Right kidney (tissue), 1 donor: ENCODE data around the gene GADD45G.

Source experiments
- DNase-seq: peaks from one replicate; pipeline ENCODE4 v3.0.0-alpha.2; 2016

GADD45G gene

GRCh38 chr9:89608641-89609335, 4.0 kb downstream of the GADD45G start:
- DNase-seq = no peak

GRCh38 chr9:89609426-89610006, 4.7 kb downstream of the GADD45G start:
- DNase-seq = no peak

GRCh38 chr9:89610391-89610925, 5.6 kb downstream of the GADD45G start:
- DNase-seq = no peak

- DNase-seq = no peak
These were observed 6.6 kb downstream of the GADD45G start for GRCh38 chr9:89611425-89611824.

GRCh38 chr9:89612566-89613278, 7.9 kb downstream of the GADD45G start:
- DNase-seq = no peak

GRCh38 chr9:89613912-89614892, 9.4 kb downstream of the GADD45G start:
- DNase-seq = no peak

GRCh38 chr9:89615661-89616060, 10.8 kb downstream of the GADD45G start:
- DNase-seq = no peak

- no peak for DNase-seq
These were observed 11.6 kb downstream of the GADD45G start for GRCh38 chr9:89616411-89616810.

GRCh38 chr9:89617978-89618377, 13.2 kb downstream of the GADD45G start:
- DNase-seq = no peak

GRCh38 chr9:89619019-89619418, 14.2 kb downstream of the GADD45G start:
- DNase-seq = no peak

GRCh38 chr9:89619424-89620138, 14.8 kb downstream of the GADD45G start:
- no peak for DNase-seq

- DNase-seq = no peak
These were observed 16.2 kb downstream of the GADD45G start for GRCh38 chr9:89621031-89621430.

GRCh38 chr9:89621676-89622075, 16.9 kb downstream of the GADD45G start:
- DNase-seq = no peak

GRCh38 chr9:89622933-89623861, 18.4 kb downstream of the GADD45G start:
- DNase-seq = no peak

GRCh38 chr9:89623925-89624420, 19.2 kb downstream of the GADD45G start:
- no peak for DNase-seq

GRCh38 chr9:89625721-89626687, 21.2 kb downstream of the GADD45G start:
- no peak for DNase-seq

GRCh38 chr9:89626741-89627265, 22.0 kb downstream of the GADD45G start:
- DNase-seq = no peak

- DNase-seq = no peak
These were observed 23.8 kb downstream of the GADD45G start for GRCh38 chr9:89628601-89629000.
